H1 (cell line): Measurements from ENCODE around the gene ZC3H18. TPM values are rescaled to one million over a fixed set of nuclear protein-coding genes. Genes with fewer than 3 reads are reported as not detected.

ENCODE experiments used
- CTCF ChIA-PET: fragments of 300-600 bp; sonication (Branson Sonifier 250); formaldehyde crosslinking; loops from one replicate; lab custom pipeline; 2021; ENCODE audit not compliant: partially characterized antibody; lab: Charles Lee
- POLR2A ChIA-PET: fragments of 300-600 bp; sonication (Branson Sonifier 250); formaldehyde crosslinking; loops from one replicate; lab custom pipeline; 2021; ENCODE audit warnings: inconsistent platforms; ENCODE audit not compliant: partially characterized antibody; lab: Charles Lee
- DNase-seq, 2 experiments: peaks; one replicate each; pipeline versions ENCODE4 v3.0.0 to v3.0.0-alpha.2; 2010 to 2022; ENCODE audit warnings: low spot score in 2 of 2, low read depth in 1 of 2, mixed read lengths in 1 of 2
- FAIRE-seq: peaks from 2 replicates; lab custom pipeline; 2011; peaks lifted over from hg19 to GRCh38; lab: Jason Lieb, UNC
- H2AFZ ChIP-seq: 2 replicates; pipeline ENCODE4 v1.8.1; 2012; ENCODE audit warnings: low read length, inconsistent platforms
- H2AK5ac ChIP-seq: 2 replicates; pipeline ENCODE4 v1.6.1; 2013; ENCODE audit warnings: low read depth, low read length
- H2BK120ac ChIP-seq: replicated peaks from 2 replicates; pipeline ENCODE3; 2013; ENCODE audit warnings: low read depth, low read length, inconsistent platforms
- H2BK12ac ChIP-seq: 2 replicates; pipeline ENCODE4 v1.6.1; 2013; ENCODE audit warnings: low read depth, low read length
- H2BK15ac ChIP-seq: 2 replicates; pipeline ENCODE4 v1.6.1; 2013; ENCODE audit warnings: low read length
- H2BK20ac ChIP-seq: 2 replicates; pipeline ENCODE4 v1.6.1; 2013; ENCODE audit warnings: low read length
- H2BK5ac ChIP-seq: 2 replicates; pipeline ENCODE4 v1.6.1; 2013; ENCODE audit warnings: low read depth, low read length
- H3K14ac ChIP-seq: 2 replicates; pipeline ENCODE4 v1.6.1; 2013; ENCODE audit warnings: inconsistent platforms; ENCODE audit not compliant: insufficient read length
- H3K18ac ChIP-seq: 2 replicates; pipeline ENCODE4 v1.6.1; 2013; ENCODE audit warnings: low read length; ENCODE audit errors: extremely low read depth
- H3K23ac ChIP-seq: 2 replicates; pipeline ENCODE4 v1.6.1; 2013; ENCODE audit warnings: inconsistent platforms; ENCODE audit not compliant: insufficient read length
- H3K23me2 ChIP-seq: 2 replicates; pipeline ENCODE4 v1.6.1; 2013; ENCODE audit warnings: low read depth, low read length
- H3K27ac ChIP-seq: 2 replicates; pipeline ENCODE4 v1.6.1; 2011; ENCODE audit warnings: low read depth, low read length, inconsistent platforms
- H3K27me3 ChIP-seq, 4 experiments: replicated peaks in 1 of 4; 1 replicate in 1 of 4; 2 replicates in 3 of 4; pipeline versions ENCODE4 v1.6.1 to v1.8.1; 2011 to 2013; ENCODE audit warnings: low read length in 3 of 4, mild to moderate bottlenecking in 3 of 4, inconsistent platforms in 2 of 4, mixed read lengths in 2 of 4, moderate library complexity in 1 of 4; ENCODE audit not compliant: control insufficient read depth in 3 of 4, insufficient read depth in 3 of 4; ENCODE audit errors: extremely low read depth in 1 of 4
- H3K36me3 ChIP-seq, 4 experiments: 2 replicates each; pipeline versions ENCODE4 v1.6.1 to v1.8.1; 2011 to 2013; ENCODE audit warnings: mild to moderate bottlenecking in 4 of 4, low read length in 3 of 4, moderate library complexity in 2 of 4, control low read depth in 1 of 4, inconsistent platforms in 1 of 4; ENCODE audit not compliant: insufficient read depth in 4 of 4, control insufficient read depth in 2 of 4
- H3K4ac ChIP-seq: replicated peaks from 2 replicates; pipeline ENCODE3; 2013; ENCODE audit warnings: low read length, low read depth, mixed read lengths, inconsistent platforms; ENCODE audit not compliant: insufficient read length
- H3K4me1 ChIP-seq, 4 experiments: replicated peaks in 1 of 4; 1 replicate in 1 of 4; 2 replicates in 3 of 4; pipeline versions ENCODE4 v1.6.1 to v1.8.1; 2011 to 2013; ENCODE audit warnings: low read length in 3 of 4, inconsistent platforms in 2 of 4, mixed read lengths in 1 of 4; ENCODE audit not compliant: insufficient read depth in 4 of 4, control insufficient read depth in 3 of 4
- H3K4me2 ChIP-seq, 2 experiments: 2 replicates each; pipeline versions ENCODE4 v1.6.1 to v1.8.1; 2011 to 2013; ENCODE audit warnings: low read depth in 2 of 2, low read length in 2 of 2, control low read depth in 1 of 2, inconsistent platforms in 1 of 2, mild to moderate bottlenecking in 1 of 2; ENCODE audit not compliant: insufficient read depth in 1 of 2
- H3K4me3 ChIP-seq, 4 experiments: fragments of 200-600, 300-600 bp in 1 of 4; sonication (generic), shearing (Covaris generic), sonication (Bioruptor Twin) in 1 of 4; 2 replicates each; pipeline versions ENCODE4 v1.5.1 to v1.8.1; 2011 to 2016; ENCODE audit warnings: low read length in 4 of 4, low read depth in 3 of 4, control low read depth in 2 of 4, inconsistent platforms in 2 of 4, mild to moderate bottlenecking in 2 of 4, mixed read lengths in 1 of 4, moderate library complexity in 1 of 4; ENCODE audit not compliant: insufficient read depth in 2 of 4; ENCODE audit errors: extremely low read depth in 1 of 4
- H3K56ac ChIP-seq: replicated peaks from 2 replicates; pipeline ENCODE3; 2013; ENCODE audit warnings: low read depth, mild to moderate bottlenecking, mixed read lengths, low read length, inconsistent platforms; ENCODE audit not compliant: insufficient read length
- H3K79me1 ChIP-seq: 2 replicates; pipeline ENCODE4 v1.6.1; 2013; ENCODE audit warnings: low read depth, low read length, control low read depth
- H3K79me2 ChIP-seq, 2 experiments: 2 replicates each; pipeline versions ENCODE4 v1.6.1 to v1.8.1; 2012 to 2013; ENCODE audit warnings: low read length in 2 of 2, mild to moderate bottlenecking in 2 of 2, inconsistent platforms in 1 of 2; ENCODE audit not compliant: insufficient read depth in 2 of 2, control insufficient read depth in 1 of 2
- H3K9ac ChIP-seq, 4 experiments: replicated peaks in 1 of 4; 1 replicate in 1 of 4; 2 replicates in 3 of 4; pipeline versions ENCODE4 v1.6.1 to v1.8.1; 2011 to 2013; ENCODE audit warnings: low read depth in 3 of 4, low read length in 3 of 4, control low read depth in 2 of 4, mild to moderate bottlenecking in 2 of 4, moderate library complexity in 2 of 4, inconsistent platforms in 1 of 4; ENCODE audit errors: extremely low read depth in 1 of 4
- H3K9me3 ChIP-seq, 2 experiments: 2 replicates each; pipeline versions ENCODE4 v1.6.1 to v1.8.1; 2012 to 2013; ENCODE audit warnings: mild to moderate bottlenecking in 2 of 2, moderate library complexity in 2 of 2, control low read depth in 1 of 2, inconsistent platforms in 1 of 2, low read depth in 1 of 2, low read length in 1 of 2, mixed read lengths in 1 of 2; ENCODE audit not compliant: insufficient read depth in 2 of 2
- H4K20me1 ChIP-seq, 2 experiments: replicated peaks in 1 of 2; 2 replicates each; pipeline versions ENCODE3 to v1.8.1; 2011 to 2013; ENCODE audit warnings: inconsistent platforms in 2 of 2, low read length in 2 of 2, mild to moderate bottlenecking in 1 of 2; ENCODE audit not compliant: insufficient read depth in 2 of 2, control insufficient read depth in 1 of 2
- H4K5ac ChIP-seq: 2 replicates; pipeline ENCODE4 v1.6.1; 2013; ENCODE audit warnings: low read length, low read depth, mixed read lengths, inconsistent platforms; ENCODE audit not compliant: insufficient read length
- H4K8ac ChIP-seq: 2 replicates; pipeline ENCODE4 v1.8.0; 2013; ENCODE audit warnings: mild to moderate bottlenecking, moderate library complexity, low read length, inconsistent platforms; ENCODE audit not compliant: insufficient read depth; ENCODE audit errors: extremely low read depth
- H4K91ac ChIP-seq: replicated peaks from 2 replicates; pipeline ENCODE3; 2013; ENCODE audit warnings: low read length, mixed read lengths, inconsistent platforms; ENCODE audit not compliant: insufficient read length
- RNF2 ChIP-seq: fragments of 200-900, 300-1000 bp; sonication (generic); IDR thresholded peaks from 2 replicates; pipeline ENCODE4 v1.7.1; 2016; ENCODE audit warnings: borderline replicate concordance, low read depth, mild to moderate bottlenecking, antibody characterized with exemption, low read length; ENCODE audit not compliant: poor library complexity, severe bottlenecking; ENCODE audit errors: missing control alignments
- WGBS, 2 experiments: shearing (Covaris generic) in 1 of 2; methylation state at CpG; one replicate each; pipeline versions ENCODE4 v1.1.6 to v1.1.7; 2013 to 2015; ENCODE audit warnings: low lambda C conversion rate in 2 of 2, mixed read lengths in 2 of 2, inconsistent platforms in 1 of 2, low coverage in 1 of 2, missing lambda C conversion rate in 1 of 2; ENCODE audit not compliant: insufficient replicate concordance in 2 of 2, insufficient coverage in 1 of 2, insufficient read length in 1 of 2; ENCODE audit errors: extremely low coverage in 1 of 2, missing lambda C conversion rate in 1 of 2; 5-methylcytosine and 5-hydroxymethylcytosine counted together
- polyA plus RNA-seq, 7 experiments: library from polyadenylated mRNA; depleted of rRNA in 3 of 7; stranded (reverse) in 5 of 7; unstranded in 2 of 7; fragments of >200 nt in 5 of 7; fragments of 200-250 nt in 2 of 7; gene quantifications; 1 replicate in 5 of 7; 2 replicates in 1 of 7; 4 replicates in 1 of 7; pipeline versions ENCODE4 v1.2.1 to v1.2.3, GENCODE V29; 2011 to 2013; ENCODE audit warnings: missing spikeins in 2 of 7, mixed read lengths in 2 of 7
- total RNA-seq: library from RNA; stranded (reverse); fragmentation: NEBNext Ultra II Directional; extraction: Animal tissue kit (Norgen Biotek cat#: 25700); gene quantifications from 2 replicates; pipeline ENCODE4 v1.2.1, GENCODE V29; 2021

ZC3H18 gene
- total and polyA plus RNA-seq, 2 of the 8 experiments (the other 6 are each of a cell fraction or from before 2014, with no cell fraction given) = 12.1 to 73.2 TPM

DNA sequence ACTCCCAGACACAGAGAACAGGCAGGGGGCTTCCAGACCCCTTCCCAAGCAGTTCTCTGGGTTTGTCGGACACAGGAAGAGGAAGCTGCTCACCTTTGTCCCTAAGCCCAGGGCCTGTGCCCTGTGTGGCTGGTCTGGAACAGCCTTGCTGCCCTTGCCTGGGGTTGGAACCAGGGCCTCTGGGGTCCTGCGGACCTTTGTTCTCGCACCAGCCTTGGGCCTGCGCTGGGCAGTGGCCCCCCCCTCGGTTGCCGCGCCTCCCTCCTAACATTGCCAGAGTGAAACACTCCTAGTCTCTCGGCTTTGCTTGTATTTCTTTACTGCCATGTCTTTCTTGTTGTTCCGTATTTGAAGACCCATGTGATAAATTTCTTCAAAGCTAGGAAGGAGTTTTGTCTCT is 59.6 kb downstream of the ZC3H18 start:
- no peak overlapping the region for H3K4me3 ChIP-seq
- H2BK15ac ChIP-seq = no peak overlapping the region
- H3K56ac ChIP-seq = no peak overlapping the region
- peaks cover 2 to 12% of the 10 kb centered on the region in 2 experiments for H4K20me1 ChIP-seq
- POLR2A ChIA-PET = interaction anchor here (1.5 kb wide), 1 partner anchor 42 kb away, joined by 3 read pairs; no protein-coding TSS in a partner anchor
- H3K27ac ChIP-seq = no peak overlapping the region
- no peak overlapping the region for H2BK20ac ChIP-seq
- WGBS, 2 experiments = 86% methylated on average over 9 of the region's 9 CpGs; no CpG with 5 or more reads in 1 of the 2 experiments
- H4K5ac ChIP-seq = no peak overlapping the region
- H3K18ac ChIP-seq = no peak overlapping the region
- H3K23ac ChIP-seq = no peak overlapping the region
- DNase-seq = no peak
- H2BK12ac ChIP-seq = no peak overlapping the region
- no peak overlapping the region for H2AFZ ChIP-seq
- H3K79me1 ChIP-seq = no peaks in the 10 kb centered on the region; the same call in 1 of the 2 replicates
- no peaks in the 10 kb centered on the region for H3K27me3 ChIP-seq
- no peak overlapping the region for H3K4me2 ChIP-seq
- no peak overlapping the region for H3K4ac ChIP-seq
- no peaks in the 10 kb centered on the region for H3K79me2 ChIP-seq
- peaks cover 5% of the 10 kb centered on the region; the same call in 1 of the 2 replicates for H3K23me2 ChIP-seq
- no peak overlapping the region for H2BK120ac ChIP-seq
- no peak overlapping the region for H2BK5ac ChIP-seq
- CTCF ChIA-PET = interaction anchor here (0.7 to 11.2 kb wide), 9 partner anchors 9 to 107 kb away, joined by 3 to 89 read pairs (median 7); partner anchors contain the start of gene IL17C
- H3K9me3 ChIP-seq = no peaks in the 10 kb centered on the region
- no peak overlapping the region for H3K9ac ChIP-seq
- H3K36me3 ChIP-seq = peaks cover 4 to 23% (median 12%) of the 10 kb centered on the region in 4 experiments; a peak in 6 of 8 replicates
- H3K4me1 ChIP-seq = peaks cover 0 to 18% (median 8%) of the 10 kb centered on the region in 4 experiments; a peak in 6 of 7 replicates
- no peak overlapping the region for H4K91ac ChIP-seq
- H3K14ac ChIP-seq = no peak overlapping the region
- FAIRE-seq = no peak
- H2AK5ac ChIP-seq = no peak overlapping the region
- no peak overlapping the region for H4K8ac ChIP-seq
- no peak for TF ChIP-seq RNF2
